Body of pancreas (tissue), 4 donors: ENCODE results near the gene NCR1.

Source experiments
- CTCF ChIP-seq, 7 experiments: fragments of 450-650 bp in 4 of 7; fragments of 200-600 bp in 3 of 7; sonication (generic) in 3 of 7; IDR thresholded peaks; one replicate each; pipeline ENCODE4 v1.5.1; 2016 to 2019; ENCODE audit warnings: antibody characterized with exemption in 7 of 7
- POLR2A ChIP-seq, 3 donors: fragments of 450-650 bp; IDR thresholded peaks; one replicate each; pipeline ENCODE4 v1.6.1; 2016; ENCODE audit warnings: antibody characterized with exemption in 3 of 3, mild to moderate bottlenecking in 2 of 3

GRCh38 chr19:54959840-54960239 is 53.9 kb downstream of the NCR1 start:
- no peak for TF ChIP-seq CTCF (IDR thresholded peaks at IDR 0.05)
- TF ChIP-seq POLR2A (IDR thresholded peaks at IDR 0.05): no peak
